NCI-H446 treated with DMSO at 0.1 percent for 48 hours (cell line): ENCODE data around the gene ARID5B.

Source experiments
- DNase-seq: peaks from one replicate; lab custom pipeline; 2025; lab: John Stamatoyannopoulos, UW

ARID5B gene

GRCh38 chr10:62053860-62054259, 152.4 kb downstream of the ARID5B start:
- DNase-seq = no peak

- no peak for DNase-seq
Measured at GRCh38 chr10:62054408-62054807, 152.9 kb downstream of the ARID5B start.

- DNase-seq = no peak
Measured at GRCh38 chr10:62054830-62055229, 153.3 kb downstream of the ARID5B start.

GRCh38 chr10:62056219-62056618, 154.7 kb downstream of the ARID5B start:
- DNase-seq = no peak

GRCh38 chr10:62056698-62057097, 155.2 kb downstream of the ARID5B start:
- DNase-seq = no peak

GRCh38 chr10:62057359-62057758, 155.9 kb downstream of the ARID5B start:
- no peak for DNase-seq

GRCh38 chr10:62057850-62058249, 156.4 kb downstream of the ARID5B start:
- no peak for DNase-seq

GRCh38 chr10:62058476-62058875, 157.0 kb downstream of the ARID5B start:
- DNase-seq = no peak

GRCh38 chr10:62058896-62059216, 157.4 kb downstream of the ARID5B start:
- DNase-seq = no peak

- DNase-seq = peak; percentile 34
Measured at GRCh38 chr10:62059217-62059920, 157.9 kb downstream of the ARID5B start.

GRCh38 chr10:62062028-62062427, 160.5 kb downstream of the ARID5B start:
- no peak for DNase-seq

GRCh38 chr10:62062752-62063512, 161.4 kb downstream of the ARID5B start:
- no peak for DNase-seq

- DNase-seq = no peak
Measured at GRCh38 chr10:62063795-62064472, 162.4 kb downstream of the ARID5B start.

- no peak for DNase-seq
Measured at GRCh38 chr10:62067560-62067959, 166.1 kb downstream of the ARID5B start.

GRCh38 chr10:62068464-62068863, 167.0 kb downstream of the ARID5B start:
- no peak for DNase-seq

- no peak for DNase-seq
Measured at GRCh38 chr10:62069452-62070178, 168.1 kb downstream of the ARID5B start.

GRCh38 chr10:62071846-62072281, 170.4 kb downstream of the ARID5B start:
- no peak for DNase-seq

GRCh38 chr10:62072901-62073300, 171.4 kb downstream of the ARID5B start:
- no peak for DNase-seq

- DNase-seq = peak; percentile 24
Measured at GRCh38 chr10:62073429-62073828, 171.9 kb downstream of the ARID5B start.

GRCh38 chr10:62075414-62075813, 173.9 kb downstream of the ARID5B start:
- no peak for DNase-seq

- DNase-seq = no peak
Measured at GRCh38 chr10:62075912-62076311, 174.4 kb downstream of the ARID5B start.

- no peak for DNase-seq
Measured at GRCh38 chr10:62076891-62077290, 175.4 kb downstream of the ARID5B start.
